ENCODE results near the gene DUS1L.

The DUS1L gene

DNA sequence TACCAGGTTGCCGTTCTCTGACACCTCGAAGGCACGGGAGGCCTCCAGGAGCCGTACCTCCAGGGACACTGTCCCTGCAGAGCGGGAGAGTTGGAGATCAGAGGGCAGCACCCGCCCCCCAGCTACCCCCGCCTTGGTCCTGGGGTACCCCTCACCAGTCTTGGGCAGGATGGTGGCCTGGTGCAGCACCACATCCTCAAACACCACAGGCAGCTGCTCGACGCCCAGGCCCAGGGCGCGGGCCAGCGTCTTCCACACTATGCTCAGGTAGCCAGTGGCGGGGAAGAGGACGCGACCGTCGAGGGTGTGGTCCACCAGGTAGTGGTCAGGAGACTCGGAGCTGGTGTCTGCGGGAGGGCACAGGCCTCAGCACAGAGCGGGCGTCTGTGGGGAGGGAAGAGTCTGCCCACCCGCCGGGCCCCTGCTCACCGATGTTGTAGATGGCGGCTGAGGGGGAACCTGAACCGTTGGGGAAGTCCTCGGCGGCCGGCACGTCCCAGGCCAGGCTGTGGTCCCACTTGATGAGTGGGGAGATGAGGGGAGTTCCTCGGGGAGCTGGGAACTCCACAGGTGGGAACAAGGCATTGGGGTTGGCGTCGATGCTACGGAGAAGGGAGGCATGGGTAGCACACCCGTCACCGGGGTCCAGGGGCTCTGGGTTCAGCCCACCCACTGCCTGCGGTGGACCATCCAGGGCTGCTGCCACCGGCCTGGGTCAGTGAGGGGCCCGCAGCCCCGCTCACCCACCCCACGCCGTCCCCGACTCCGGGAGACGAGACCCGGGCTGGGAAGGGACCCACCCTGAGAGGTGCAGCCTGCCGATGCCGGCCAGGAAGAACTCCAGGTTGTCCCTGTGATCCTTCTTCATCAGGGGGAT, 22.6 kb upstream of the DUS1L start:
- DNase-seq, result no peak

DNA sequence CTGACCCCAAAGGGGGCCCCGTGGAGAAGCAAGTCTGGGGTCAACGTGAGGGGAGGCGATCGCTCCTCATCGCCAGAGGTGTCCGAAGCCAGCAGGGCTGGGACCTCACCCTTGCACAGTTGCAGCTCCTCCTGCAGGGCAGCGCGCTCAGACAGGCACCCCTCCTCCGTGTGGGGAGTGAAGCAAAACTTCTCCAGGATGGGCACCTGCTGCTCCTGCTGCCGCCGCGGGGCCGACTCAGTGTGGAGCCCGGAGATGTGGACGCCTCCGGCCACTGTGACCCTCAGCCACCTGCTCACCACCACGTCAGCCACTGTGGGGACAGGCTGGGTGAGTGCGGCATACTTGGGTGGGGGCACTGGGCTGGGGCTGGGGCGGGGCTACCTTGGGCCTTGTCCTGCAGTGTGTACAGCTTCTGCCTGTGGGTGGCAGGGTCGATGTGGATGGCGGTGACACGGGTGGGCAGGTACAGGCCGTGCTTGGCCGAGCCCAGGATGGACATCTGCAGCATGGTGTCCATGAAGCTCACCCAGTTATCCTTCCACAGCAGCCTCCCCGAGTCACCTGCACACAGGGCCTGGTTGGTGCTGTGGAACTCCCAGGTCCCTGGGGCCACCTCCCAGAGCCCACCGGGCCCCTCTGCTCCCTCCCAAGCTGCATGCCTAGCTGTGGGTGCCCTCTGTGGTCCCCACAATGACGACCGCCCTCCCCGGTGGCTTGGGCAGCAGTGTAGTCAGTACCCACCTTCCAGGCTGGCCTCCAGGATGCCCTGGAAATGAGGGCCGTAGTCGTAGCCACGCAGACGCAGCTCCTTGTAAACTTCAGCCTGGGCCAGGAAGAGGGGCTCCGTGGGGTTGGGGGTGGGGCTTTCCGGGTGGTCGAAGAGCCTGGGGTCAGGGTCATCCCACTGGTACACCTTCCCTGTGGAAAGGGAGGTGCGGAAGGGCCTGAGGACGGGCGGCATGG, 21.6 kb upstream of the DUS1L start:
- DNase-seq, result no peak

DNA sequence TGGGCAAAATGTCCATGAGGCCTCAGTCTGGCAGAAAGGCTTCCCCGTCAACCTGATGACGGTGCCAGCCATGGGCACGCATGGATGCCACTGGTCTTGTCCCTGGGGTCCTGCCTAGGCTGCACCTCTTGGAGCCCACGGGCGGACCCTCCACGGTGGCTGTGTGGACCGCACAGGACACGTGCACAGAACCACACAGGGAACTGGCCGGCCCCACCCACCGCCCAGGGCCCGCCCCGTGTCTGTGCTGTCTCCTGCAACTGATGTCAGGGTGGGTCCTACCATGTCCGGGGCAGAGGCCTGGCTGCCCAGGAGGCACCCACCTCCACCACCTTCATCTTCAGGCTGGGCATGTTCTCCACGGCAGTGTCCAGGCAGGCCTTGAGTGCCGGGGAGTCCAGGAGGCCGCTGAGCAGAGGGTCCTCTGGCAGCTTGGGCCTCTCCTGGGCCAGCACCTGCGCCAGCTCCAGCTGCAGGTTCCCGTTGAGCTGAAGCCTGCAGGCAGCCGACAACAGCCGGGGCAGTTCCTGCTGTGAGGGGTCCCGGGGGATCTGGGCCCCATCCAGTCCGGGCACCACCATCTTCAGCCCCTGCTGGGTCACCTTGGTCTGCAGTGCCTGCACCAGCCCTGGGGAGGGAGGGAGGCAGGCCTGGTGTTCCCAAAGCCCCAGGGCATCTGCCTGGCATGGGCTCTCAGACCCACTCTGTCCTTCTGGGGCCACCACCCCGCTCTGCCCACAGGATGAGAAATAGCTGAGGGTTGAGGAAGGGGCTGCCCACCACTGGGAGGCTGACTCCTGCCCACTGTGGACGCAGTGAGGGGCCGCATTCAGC, 20.5 kb upstream of the DUS1L start:
- DNase-seq, result no peak

DNA sequence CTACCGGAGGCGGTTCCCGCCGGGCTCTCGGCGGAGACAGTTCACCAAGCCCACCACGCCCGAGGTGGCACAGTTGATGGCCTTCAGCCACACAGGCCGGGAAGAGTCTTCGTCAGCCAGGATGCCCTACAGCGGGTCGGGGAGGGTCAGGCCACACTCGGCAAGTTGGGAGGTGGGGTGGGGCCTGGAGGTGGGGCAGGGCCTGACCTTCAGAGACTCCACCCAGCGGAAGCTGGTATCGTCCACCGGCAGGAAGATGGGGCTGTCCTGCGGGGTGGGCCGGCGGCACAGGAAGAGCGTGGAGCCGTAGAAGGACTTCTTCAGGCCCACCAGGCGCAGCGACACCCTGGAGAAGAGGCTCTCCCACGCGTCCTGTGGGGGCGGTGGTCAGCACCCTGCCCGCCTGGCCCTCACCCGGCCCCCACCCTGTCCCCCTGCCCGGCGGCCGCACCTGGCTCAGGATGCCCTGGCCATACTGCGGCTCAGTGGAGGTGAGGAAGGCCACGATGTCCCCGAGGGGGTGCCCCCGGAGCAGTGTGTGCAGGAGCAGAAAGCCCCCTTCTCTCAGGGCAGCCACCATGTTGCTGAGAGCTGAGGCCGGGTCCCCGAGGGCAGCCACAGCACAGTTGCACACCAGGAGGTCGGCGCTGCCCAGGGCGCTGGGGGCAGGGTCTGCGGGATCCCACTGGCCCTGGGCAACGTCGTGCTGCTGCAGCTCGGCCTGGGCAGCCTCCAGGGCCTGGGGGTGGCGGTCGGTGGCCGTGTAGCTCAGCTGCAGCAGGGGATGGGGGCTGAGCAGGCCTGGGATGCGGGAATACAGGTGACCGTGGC, 19.6 kb upstream of the DUS1L start:
- no peak for DNase-seq

DNA sequence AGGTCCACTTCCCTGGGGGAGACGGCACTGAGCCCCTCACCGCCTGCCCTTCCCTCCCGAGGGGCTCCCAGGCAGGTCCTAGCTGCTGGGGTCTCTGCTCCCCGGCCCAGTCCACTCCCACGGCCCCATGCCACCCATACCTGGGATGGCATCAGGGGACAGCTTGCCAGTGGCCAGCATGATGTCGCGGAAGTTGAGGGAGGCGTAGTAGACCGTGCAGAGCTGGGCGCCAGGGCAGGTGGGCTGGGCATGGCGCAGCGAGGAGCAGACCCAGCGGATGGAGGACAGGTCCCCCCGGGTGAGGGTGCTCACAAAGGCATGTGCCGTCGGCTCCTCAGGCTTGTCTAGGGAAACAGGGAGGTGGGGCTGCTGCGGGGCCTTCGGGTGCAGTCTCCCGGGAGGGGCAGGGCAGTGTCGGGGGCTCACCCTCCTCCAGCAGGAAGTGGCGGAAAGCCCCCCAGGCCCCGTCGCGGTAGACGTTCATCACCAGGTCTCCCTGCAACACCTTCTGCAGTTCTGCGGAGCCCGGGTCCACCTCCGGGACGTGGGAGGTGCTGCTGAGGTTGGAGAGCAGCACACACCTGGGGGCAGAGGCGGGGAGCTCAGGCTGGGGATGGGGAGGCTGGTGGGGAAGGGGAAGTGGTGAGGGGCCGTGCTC, 18.9 kb upstream of the DUS1L start:
- no peak for DNase-seq

DNA sequence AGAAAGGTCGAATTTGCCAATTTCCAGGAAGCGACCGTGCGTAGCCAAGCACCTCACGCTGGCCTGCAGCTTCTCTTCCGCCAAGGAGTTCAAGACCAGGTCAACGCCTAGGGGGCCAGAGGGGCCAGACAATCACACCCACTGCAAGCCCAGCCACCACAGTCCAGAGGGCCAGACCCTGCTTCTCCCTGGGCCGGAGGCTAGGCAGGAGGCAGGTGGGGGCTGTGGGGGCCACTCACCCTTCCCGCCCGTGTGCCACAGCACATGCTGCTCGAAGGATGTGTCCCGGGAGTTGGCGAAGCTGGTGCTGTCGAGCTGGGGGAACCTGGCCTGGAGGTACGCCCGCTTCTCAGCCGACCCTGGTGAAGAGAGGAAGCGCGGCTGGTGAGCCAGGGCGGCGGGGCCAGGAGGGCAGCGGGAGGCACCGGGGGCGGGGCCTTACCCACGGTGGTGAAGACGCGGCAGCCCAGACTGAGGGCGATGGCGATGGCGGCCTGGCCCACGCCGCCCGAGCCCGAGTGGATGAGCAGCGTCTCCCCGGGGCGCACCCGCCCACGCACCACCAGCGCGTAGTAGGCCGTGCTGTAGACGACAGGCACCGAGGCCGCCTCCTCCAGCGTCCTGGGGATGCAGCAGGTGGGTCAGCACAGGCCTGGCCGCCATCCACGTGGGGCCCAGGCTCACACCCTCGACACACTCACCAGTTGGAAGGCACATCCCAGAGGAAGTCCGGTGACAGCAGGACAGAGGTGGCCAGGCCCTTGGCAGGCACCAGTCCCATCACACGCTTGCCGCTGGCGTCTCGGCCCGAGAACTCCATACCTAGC, 18.1 kb upstream of the DUS1L start:
- no peak for DNase-seq

DNA sequence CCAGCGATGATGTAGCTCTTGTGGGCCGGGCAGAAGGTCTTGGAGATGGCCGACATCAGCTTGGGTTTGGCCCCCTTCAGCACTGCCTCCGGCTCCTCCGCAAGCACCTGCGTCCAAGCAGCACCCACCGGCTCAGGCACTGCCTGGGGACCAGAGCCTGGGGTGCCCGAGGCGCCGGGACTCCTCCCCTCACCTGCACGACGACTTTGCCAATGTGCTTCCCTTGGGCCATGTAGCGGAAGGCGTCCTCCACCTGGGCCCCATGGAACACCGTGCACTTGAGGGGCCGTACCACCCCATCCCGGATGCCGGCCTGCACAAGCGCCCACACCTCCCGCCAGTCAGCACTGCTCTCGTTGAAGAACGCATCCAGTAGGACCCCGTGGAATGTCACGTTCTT, 17.4 kb upstream of the DUS1L start:
- DNase-seq, result no peak

DNA sequence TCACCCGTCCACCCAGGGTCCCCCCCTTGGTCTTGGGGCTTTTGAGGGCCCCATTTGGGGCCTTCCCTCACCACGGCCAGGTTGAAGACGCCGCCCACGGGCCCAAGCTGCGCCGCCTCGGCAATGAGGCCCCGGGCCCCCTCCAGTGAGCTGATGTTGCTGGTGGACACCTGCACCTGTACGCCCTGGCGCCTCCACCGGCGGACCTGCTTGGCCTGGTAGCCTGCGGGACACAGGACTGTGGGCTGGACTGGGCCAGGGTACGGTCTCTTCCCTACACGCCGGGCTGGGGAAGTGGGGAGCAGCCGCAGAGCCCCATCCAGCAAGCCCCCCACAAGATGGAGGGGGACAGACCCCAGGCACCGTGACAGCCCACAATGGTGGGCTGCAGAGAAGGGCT, 16.9 kb upstream of the DUS1L start:
- no peak for DNase-seq

DNA sequence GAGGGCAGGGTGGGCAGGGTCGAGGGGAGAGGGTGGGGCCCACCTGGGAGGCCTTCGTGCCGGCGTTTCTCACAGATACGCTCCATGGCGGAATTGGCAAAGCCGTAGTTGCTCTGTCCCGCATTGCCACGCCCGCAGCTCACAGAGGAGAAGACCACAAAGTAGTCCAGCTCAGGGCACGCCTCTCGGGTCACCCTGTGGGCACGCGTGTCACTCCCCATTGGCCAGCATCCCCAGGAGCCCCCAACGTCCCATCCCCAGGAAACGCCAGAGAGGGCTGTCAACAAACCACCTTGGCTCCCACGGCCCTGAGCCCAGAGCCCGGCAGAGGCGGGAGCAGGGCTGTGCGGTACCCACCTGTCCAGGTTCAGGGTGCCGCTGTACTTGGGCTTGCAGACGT, 16.4 kb upstream of the DUS1L start:
- no peak for DNase-seq

DNA sequence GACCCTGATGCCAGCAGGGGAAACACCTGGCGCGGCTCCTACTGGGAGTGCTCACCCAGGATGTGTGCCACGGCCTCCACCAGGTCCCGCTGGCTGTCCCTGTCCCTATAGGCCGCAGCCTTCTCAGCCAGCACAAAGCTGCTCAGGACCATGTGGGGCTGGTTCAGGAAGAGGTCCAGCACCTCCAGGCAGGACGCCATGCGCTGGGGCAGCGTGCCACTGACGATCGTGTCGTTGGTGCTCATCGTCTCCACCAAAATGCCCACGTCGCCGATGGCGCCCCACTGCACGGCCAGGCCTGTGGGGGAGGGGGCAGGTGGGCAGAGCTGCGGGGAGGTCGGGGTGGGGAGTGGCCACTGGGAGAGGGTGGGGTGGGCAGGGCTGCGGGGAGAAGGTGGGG, 15.9 kb upstream of the DUS1L start:
- DNase-seq, result no peak

DNA sequence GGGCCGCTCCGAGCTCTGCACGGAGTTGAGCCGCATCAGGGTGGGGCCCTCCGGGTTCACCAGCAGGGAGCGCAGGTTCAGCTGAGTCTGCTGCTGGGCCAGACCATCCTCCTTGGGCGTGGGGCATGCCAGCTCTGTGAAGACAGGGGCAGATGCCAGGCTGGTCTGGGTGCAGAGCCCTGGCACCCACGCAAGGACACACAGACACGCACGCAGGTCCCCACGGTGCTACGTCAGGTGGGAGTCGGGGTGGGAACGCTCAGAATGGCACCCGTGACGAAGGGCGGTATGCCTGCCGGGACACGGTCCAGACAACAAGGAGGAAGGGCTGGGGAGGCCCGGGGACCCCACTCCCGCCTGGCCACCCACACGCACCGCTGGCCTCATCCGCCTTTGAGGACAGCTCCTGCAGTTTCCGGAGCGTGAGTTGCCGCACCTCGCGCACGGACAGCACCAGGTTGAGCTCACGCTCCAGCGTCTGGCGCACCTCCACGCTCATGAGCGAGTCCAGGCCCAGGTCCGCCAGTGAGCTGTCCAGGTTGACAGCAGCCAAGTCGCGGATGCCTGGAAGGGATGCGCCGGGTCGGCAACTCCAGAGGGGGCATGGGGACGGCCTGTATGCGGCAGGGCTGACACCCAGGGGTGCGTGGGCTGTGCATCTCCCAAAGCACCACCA, 15.3 kb upstream of the DUS1L start:
- no peak for DNase-seq

DNA sequence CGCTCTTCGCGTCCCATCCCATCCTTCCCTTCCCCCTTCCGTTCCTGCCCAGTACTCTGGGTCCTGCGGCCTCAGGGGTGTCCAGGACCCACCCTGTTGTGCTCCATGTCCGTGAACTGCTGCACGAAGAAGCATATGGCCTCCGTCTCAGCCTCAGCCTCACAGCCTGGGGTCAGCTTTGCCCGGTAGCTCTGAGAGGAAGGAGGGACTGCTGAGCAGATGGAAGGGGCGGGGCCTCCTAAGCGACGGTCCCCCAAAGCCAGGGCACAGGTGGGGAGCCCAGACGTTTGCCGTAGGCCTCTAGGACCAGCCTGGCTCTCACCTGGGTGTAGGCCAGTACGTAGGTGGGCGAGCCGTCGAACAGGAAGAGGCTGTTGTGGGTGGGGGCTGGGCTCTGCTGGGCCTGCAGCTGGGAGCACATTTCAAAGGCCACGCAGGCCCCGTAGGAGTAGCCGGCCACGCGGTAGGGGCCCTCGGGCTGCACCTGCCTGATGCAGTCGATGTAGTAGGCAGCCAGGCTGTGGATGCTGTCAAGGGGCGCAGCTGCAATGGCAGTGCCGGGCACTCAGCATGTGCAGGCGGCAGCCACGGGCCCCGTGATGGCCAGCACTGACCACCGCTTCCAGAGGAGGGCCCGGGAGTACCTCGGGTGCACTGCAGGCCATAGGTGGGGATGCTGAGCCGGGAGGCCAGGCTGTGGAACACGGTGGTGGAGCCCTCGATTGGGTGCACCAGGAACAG, 14.6 kb upstream of the DUS1L start:
- DNase-seq, result no peak

DNA sequence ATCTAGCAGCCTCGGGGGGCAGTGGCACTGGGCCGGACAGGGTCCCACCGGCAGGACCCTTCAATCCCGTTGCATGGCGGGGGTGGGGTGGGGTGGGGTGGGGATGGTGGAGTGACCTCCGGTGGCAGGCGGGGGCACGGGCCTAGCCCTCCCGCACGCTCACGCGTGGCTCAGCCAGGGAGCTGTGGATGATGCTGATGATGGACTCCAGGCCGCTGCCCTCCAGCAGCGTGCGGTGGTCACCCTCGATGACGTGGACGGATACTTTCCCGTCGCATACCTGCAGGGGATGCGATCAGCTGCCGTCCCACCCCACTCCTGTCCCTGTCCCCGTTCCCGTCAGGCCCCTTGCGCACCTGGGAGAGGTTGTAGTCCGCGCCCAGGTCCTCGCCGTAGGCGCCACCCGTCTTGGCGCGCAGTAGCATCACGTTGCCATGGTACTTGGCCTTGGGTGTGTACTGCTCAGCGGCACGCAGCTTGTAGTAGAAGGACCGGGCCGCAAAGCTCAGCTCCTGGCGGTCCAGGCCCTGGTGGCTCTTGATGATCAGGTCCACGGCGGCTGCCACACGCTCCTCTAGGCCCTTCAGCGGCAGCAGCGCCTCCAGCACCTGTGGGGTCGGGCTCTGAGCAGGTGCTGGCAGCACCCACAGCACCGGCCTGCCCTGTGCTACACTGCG, 13.5 kb upstream of the DUS1L start:
- no peak for DNase-seq

DNA sequence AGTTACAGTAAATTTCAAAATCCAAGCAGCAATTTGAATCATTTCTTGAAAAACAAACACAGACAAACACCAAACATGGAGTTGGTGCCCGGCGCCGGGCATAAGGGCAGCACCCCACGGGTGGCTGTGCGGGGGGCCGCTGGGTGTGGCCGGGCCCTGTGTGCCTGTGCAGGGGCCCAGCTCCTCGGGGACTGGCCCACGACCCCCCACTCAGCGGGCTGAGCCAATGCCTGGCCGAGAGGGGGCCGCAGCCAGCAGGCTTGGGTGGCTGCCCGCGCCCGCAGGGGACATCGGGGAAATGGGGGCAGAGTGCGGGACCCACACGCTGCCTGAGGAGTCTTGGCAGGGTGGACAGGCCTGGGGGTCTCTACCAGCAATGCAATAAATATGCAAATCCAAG, 12.8 kb upstream of the DUS1L start:
- DNase-seq, result no peak

DNA sequence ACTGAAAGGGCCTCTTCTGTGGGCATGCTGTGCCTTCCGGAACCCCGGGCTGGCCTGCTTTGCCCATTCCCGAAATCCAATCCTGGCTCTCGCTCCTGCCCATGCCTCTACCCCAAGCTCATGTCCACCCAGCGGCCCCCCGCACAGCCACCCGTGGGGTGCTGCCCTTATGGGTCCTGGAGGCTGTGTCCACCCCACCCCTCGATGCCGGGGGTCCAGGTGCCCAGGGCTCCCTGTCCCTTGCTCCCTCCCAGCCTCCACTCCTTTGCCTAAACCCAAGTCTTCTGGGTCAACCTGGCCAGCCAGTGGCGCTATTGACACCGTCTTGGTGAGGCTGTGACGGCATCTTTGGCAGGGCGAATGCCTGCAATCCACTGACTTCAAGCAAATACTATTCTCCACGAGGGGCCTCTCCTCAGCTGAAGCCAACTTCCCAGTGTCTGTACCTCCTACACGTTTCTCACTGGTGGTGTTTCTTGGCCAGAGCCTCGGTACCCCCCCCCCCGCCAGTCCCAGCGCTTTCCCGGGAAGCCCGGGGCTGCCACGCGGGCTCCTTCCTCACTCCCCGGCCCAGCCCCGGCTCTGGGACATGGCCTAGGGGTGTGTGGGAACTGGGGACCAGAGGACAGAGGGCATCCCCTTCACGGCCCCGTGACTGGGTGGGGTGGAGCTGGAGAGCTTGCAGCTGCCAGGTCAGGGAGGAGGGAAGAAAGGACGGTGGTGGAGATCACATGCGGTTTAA, 12.2 kb upstream of the DUS1L start:
- no peak for DNase-seq

DNA sequence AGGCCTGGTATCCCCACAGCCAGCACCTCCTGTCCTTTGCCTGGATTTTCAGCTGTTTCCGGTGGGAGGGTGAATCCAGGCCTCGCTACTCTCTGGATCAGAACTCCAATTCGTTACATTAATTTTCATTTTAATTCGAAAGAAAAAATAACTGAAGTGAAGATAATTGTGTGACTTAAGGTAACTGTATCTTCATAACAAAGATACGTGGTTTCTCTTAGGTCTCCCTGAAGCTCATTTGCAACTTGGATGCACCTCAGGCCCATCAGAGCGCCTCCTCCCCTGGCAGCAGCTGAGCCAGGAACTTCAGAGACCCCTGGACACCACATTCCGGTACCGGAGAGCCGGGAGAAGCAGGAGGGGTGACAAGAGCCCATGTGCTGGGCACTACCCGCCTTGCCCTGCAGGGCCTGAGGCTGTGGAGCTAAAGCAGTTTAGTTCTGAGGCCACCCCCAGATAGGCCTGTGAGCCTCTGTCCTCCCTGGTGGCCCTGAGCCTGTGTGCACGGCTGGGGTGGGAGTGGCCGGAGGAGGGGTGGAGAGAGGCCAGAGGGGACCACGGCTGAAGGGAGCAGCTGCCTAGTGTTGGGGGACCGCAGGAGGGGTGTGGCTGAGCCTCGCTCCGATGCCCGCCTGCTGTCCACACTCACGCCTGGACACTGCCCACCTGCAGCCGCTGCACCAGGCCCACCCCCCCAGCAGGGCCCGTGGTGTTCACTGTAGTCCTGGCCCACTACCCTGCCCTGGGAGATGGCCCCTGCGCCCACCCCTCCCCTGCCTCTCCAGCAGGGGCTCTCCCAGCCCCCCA, 11.4 kb upstream of the DUS1L start:
- no peak for DNase-seq

Data from stimulated activated CD4-positive, alpha-beta T cell treated with anti-CD3 and anti-CD28 coated beads, Interleukin-2, amount 100 ng/mL, for 24 hours (primary cell).